GM19395 (cell line): ENCODE results near the gene AKAP9.
"Not testable (repeated sequence)": the region's sequence is repeated elsewhere in the genome, so short reads cannot be mapped to it uniquely, and the experiment has no call there.

Experiments
- ATAC-seq: cut with Tn5 transposase; IDR thresholded peaks from one replicate; pipeline ENCODE4 v1.9.1; 2021; ENCODE audit warnings: mild to moderate bottlenecking, moderate library complexity; ENCODE audit not compliant: unreplicated experiment

AKAP9 gene

DNA sequence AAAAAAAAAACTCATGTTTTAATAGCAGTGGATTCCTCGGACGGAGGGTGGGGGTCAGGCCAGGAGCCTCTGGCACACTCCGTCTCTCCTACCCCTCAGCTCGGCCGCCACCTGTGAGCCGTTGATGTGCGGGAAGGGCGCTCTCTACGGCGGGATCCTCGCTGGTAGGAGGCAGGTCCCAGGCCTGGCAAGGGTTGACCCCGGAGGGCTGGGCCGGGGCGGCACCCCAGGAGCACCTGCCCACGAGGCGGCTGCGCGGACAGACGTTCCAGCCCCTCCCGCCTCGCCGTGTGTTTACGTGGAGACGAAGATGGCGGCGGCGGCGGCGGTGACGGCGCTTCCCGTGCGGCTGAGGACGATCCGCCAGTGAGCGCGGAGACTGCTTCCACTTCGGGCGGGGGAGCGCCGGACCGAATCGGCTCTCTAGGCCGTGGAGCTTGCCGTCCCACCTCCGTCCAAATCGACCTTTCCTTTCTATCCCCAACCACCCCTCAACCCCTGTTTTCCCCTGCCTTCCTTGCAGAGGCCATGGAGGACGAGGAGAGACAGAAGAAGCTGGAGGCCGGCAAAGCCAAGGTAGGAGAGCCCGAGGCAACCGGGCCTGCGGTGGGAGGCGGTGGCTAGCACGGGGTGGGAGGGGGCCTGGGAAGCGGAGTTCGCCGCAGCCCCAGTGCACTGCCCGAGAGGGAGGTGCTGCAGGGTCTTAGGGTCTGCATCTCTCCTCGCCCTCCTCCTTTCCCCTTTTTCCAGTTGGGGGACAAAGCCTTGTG, at the start of gene AKAP9:
Gene AKAP9, plus strand, starts transcription at position 291 of the 770 bp plus-strand sequence. Its CDS starts 238 bp downstream, at position 529.
- peak; percentile 91 for ATAC-seq

DNA sequence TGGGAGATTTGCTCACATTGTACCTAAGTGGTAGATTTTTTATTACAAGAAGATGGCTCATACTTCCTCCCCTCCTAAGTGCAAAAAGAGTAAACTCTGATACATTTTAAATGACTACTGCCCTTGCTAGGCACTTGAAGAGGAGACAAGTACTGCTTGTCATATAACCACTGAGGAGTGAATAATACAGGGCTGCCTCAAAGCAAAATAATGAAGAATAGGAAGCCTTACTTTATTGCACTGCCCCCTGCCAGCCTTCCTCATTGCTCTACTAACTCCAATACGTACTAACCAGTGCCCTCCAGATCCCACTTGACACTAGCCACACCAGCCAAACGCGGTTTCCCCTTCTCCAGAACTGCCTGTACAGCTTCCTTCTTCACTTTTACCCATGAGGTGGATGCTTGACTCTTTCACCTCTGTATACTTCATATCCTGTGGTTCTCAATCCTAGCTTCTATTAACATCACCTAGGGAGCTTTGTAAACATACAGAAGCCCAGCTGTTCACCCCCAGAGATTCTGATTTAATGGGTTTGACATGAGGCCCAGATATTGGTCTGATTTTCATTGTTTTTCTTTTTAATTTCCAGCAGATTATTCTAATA, 48.5 kb upstream of the AKAP9 start:
- no peak for ATAC-seq

DNA sequence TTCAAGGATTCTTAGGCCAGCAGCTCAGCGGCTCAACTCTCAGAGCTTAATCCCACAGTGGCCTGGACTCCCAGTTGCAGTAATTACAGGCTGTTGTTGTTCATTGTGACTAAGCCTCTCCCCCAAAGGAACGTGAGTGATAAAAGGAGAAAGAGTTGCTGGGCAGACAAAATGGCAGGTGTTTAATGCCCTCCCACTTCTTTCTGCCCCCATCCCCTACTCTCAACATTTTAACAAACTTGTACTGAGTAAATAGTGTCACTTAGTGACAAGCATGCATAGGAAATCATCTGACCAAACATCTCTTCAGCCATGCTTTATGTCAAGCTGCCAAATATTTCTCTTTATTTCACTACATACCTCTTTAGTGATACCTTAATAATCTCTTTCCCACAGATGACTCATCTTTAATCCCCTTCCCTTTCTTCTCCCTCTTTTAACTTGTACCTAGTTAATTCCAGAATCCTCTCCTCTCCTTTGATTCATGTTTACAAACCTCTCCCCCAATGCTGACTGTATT, 47.8 kb upstream of the AKAP9 start:
- ATAC-seq = no peak

DNA sequence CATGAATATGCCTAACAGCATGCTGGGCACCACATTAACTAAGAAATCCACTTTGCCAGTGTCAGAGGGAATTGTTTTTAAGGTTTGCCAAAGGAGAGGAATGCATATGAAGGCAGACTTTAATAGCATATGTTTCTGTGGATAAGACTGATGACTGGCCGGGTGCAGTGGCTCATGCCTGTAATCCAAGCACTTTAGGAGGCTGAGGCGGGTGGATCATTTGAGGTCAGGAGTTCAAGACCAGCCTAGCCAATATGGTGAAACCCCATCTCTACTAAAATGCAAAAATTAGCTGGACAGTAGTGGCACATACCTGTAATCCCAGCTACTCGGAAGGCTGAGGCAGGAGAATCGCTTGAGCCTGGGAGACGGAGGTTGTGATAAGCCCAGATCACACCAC, 47.0 kb upstream of the AKAP9 start:
- not testable (repeated sequence) for ATAC-seq

DNA sequence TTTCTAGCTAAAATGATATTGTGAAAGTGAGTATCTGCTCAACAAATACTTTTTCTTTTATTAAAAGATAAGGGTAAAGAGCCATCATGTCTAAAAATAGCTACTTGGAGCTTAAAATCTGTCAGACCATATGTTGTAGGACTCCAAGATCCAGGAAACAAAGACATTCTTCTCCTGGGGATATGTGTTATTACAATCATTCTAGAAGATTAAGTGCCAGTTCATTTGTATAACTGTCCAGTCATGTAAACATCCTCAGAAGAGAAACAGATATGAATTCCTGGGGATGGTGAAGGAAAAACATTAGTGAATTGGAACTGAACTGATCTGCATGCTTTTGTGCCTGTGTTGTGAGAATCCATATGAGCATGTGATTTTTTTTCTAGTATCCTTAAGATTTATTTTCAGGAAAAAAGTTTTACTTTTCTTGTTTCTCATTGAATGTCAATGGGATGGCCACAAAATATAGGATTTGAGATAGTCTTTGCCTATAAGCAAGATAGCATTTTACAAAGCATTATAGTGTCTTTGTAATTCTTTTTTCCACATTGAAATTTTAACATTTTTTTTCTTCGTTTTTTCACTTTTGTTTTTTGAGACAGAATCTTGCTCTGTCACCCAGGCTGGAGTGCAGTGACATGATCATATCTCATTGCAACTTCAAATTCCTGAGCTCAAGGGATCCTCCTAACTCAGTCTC, 45.7 kb upstream of the AKAP9 start:
- no peak for ATAC-seq

DNA sequence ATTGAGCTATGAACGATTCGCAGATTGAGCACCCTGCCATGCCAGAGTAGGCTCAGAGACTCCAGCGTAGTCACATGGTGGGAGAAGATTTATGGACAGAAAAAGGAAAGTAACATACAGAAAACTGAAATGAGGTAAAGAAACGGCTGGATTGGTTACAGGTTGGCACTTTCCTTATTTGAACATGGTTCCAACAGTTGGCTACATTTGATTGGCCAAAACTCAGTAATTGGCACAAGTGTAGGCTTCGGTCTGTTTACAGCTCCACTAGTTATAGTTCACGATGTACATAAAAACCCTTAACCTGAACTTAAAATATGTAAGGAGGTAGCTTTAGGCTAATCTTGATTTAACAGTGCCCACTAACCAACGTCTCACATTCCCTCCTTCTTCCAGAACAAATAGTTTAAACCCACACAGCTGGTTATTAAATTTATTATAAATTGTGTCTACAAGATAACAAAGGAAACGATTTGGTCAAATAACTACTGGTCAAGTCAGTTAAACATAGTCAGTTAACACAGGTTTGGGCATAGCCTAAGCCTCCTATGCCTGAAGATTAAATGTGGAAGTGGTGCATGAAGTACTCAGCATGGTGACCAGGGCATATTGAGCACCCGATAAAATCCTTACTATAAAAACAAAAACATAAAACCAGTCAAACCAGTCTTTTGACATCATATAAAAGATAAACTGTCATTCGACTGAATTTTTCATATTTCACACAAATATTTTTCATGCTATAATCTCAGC, 42.2 kb upstream of the AKAP9 start:
- no peak for ATAC-seq

GRCh38 chr7:91899563-91899962, 41.1 kb upstream of the AKAP9 start:
- ATAC-seq = no peak

DNA sequence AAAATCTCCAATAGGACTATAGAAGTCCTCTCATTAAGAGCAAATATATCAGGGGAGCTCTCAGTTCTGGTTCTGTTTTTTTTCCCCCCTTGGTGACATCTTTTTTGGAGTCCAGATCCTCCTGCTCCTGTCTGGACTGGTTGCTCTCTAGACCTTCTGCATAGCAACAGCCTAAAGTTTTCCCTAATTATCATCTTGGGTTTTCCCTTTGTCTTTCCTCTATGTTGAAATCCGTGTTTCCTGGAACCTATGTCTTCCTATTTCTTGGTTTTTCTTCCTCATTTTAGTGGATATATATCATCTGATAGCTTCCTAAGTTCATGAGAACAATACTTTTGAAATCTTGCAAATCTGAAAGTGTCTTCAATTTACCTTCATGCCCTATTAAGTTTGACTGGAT, 30.5 kb upstream of the AKAP9 start:
- ATAC-seq = no peak

DNA sequence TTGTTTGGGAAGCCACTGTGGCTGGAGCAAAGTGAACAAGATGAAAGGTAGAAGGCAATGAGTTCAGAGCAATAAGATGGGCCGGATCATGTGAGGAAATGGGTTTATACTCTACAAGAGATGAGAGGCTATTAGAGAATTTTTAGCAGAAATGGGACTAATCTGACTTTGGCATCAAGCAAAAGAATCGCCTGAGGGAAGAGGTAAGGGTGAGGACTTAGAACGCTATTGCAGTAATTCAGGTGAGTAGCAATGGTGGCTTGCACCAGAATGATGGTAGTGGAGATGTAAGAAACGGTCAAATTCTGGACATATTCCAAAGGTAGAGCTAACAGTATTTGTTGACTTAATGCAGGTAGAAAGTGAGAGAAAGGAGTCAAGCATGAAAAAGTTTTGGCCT, 29.5 kb upstream of the AKAP9 start:
- ATAC-seq = no peak

DNA sequence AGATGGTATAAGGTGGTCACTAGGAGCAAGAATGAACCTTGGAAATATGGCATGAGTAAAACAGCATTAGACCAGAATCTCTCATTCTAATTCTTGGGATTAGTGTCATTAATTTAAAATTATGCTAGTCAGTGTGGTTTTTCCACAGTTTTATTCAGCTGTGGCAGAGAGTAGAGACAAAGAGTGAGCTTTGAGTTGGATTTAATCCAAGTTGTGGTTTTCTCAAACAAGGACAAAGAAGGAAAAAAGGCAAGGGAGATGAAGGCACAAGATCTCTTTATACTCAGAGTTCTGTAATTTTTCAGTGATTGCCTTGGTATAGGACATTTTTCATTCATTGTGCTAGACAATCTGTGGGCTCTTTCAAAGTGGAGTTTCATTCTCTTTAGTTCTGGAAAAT, 28.2 kb upstream of the AKAP9 start:
- no peak for ATAC-seq

DNA sequence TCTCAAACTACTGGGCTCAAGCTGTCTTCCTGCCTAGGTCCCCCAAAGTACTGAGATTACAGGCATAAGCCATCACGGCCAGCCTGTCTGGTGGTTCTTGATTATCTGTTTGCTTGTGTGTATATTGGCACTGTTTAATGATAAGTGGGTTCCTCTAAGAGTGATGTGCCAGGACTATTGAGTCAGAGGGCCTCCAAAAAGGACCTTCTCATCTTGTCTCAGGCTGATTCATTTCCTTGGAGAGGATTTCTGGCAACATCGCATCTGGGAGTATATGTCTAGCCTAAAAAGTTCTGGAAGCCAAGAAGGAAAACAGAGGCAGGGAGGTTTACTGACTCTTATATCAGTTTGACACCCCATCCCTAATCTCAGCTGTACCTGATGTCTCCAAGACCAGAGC, 27.1 kb upstream of the AKAP9 start:
- ATAC-seq = no peak

DNA sequence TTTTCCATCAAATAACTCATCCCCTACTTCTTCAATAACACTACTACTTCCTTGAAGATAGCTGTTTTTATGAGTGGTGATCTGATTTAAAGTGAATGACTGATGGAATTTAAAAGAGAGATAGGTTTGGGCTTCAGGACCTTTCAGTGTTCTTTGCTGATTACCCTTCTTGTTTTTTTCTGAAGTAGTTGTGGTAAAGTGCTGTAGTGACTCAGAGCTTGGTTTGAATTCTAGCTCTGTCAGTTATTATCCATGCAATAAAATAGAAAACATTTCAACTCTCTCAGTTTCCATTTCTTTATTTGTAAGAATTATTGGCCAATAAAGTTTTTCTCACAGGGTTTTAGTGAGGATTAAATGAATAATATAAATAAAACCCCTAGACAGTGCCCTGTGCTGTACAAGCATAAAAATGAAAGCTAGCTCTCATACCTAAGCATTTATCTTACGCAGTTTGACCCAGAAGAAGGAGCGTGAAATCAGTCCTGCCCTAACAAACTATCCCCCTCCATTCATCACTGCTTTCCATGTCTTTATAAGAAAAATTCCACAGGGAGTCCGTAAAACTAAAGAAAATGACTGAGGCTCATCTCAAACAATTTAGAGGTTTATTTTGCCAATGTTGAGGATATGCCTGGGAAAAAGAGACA, 25.1 kb upstream of the AKAP9 start:
- no peak for ATAC-seq

DNA sequence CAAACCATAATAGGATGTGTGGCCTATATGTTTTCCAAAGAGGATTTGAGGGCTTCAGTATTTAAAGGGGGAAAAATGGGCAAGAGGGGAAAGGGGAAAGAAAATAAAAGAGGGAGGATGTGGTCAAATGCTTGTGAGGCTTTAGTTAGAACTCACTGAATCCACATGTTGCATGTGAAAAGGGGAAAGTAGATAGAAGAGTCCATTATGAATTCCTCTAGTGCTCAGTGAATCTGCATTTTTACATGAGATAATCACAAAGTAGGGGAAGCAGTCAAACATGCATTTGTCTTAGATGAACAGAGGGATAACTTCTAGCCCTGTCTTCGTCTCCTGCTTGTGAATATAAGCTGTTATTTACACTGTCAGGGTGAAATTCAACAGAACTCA, 24.6 kb upstream of the AKAP9 start:
- no peak for ATAC-seq

- ATAC-seq = no peak
These were observed 22.3 kb upstream of the AKAP9 start for GRCh38 chr7:91918356-91918755.

GRCh38 chr7:91922857-91923256, 17.8 kb upstream of the AKAP9 start:
- ATAC-seq = no peak

DNA sequence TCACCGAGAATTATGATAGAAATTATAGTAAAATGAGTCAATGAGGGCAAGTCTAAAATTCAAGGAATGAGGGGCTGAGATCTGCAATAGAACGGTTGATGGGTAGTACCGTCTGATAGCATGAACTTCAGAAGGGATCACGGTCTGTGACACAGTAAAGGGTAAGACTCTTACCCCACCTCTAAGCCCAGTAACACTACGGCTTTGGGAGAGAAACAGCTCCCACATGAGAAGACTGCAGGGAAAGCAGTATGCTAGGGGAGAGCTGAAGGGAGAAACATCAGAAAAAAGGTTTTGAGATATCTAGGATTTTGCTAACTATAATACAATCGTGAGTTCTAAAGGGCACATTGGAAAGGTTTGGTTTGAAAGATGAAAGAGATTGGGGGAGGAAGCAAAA, 12.8 kb upstream of the AKAP9 start:
- no peak for ATAC-seq

DNA sequence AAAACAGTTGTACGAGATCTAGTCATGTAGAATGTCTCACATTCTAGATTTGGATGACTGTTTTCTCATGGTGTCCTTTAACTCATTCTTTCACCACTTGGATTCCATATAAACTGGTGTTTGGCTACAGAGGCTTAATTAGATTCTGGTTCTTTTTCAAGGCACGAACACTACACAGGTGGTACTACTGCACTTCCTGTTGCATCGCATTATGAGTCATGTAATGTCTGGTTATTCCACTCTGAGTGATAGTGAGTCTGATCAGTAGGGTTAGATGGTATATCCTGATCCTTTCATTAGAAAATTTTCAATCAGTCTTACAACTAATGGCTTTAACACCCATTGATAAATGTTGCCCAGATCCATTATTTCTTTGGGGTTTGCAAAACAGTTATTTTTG, 11.2 kb upstream of the AKAP9 start:
- peak; percentile 86 for ATAC-seq

DNA sequence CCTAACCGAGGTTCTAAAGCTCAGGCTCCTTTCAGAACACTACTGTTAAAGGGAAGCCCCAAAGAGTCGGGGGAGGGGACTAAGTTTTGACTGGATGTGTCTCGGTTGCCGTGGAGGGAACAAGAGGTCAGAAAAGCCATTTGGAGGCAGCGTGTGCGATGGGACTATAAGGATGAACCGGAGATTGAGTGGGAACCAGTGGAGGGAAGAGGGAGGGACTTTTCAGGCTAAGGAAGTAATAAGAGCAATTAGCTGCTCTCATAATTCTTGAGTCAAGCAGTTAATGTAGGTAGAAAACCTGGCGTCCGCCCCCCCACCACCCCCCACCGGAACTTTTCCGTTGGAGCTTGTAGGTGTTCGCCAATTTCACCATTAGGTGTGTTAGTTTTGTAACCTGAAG, 491 bp upstream of the AKAP9 start:
- peak; percentile 26 for ATAC-seq

DNA sequence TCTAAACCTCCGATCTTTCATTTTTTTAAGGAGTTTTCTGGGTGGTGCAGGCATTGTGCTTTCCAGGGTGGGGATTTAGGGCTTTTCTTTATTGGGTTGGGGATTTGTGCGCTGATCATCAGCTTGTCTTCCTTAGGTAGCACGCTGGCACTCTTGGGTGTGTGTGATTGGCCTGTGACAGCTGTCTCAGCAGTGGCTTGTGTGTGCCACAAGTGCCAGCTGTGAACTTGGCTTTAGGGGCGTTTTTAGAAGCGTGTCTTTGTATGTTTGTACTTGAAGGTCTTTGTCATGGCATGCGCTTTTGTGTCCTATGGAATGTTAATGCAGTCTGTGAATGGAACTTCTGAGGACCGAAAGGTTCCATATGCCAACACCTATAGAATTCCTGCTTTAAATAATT, 788 bp downstream of the AKAP9 start:
- peak; percentile 35 for ATAC-seq

GRCh38 chr7:91942312-91942711, 1.6 kb downstream of the AKAP9 start:
- no peak for ATAC-seq

- ATAC-seq = not testable (repeated sequence)
These were observed 4.3 kb downstream of the AKAP9 start for GRCh38 chr7:91944970-91945369.
